Anterior cingulate cortex (tissue), 58 donors: ENCODE data around the gene PRDM5.
A peak's percentile ranks its signal among the peaks of the same experiment; 100 is the strongest.

ENCODE experiments used
- DNase-seq, 58 donors: peaks; one replicate each; lab custom pipeline; 2025; lab: John Stamatoyannopoulos, UW

PRDM5 gene

GRCh38 chr4:120861852-120862251 lies 60.7 kb downstream of the PRDM5 start:
- DNase-seq: no peak

- no peak for DNase-seq
Observed at GRCh38 chr4:120858776-120859175, 63.8 kb downstream of the PRDM5 start.

GRCh38 chr4:120857312-120857711 lies 65.2 kb downstream of the PRDM5 start:
- no peak for DNase-seq

GRCh38 chr4:120856294-120856693 lies 66.2 kb downstream of the PRDM5 start:
- DNase-seq: no peak

GRCh38 chr4:120855307-120856001 lies 67.1 kb downstream of the PRDM5 start:
- DNase-seq: no peak

- peak in 5 of 58 donors; percentile 2 to 15 (median 6) for DNase-seq
Observed at GRCh38 chr4:120853161-120853935, 69.2 kb downstream of the PRDM5 start.

- DNase-seq: no peak
Observed at GRCh38 chr4:120850018-120850599, 72.4 kb downstream of the PRDM5 start.

GRCh38 chr4:120847019-120847582 lies 75.4 kb downstream of the PRDM5 start:
- DNase-seq: no peak

GRCh38 chr4:120844528-120844921 lies 78.0 kb downstream of the PRDM5 start:
- DNase-seq: no peak

GRCh38 chr4:120843849-120844527 lies 78.5 kb downstream of the PRDM5 start:
- peak in 2 of 58 donors; percentile 10 to 21 for DNase-seq

GRCh38 chr4:120842031-120842430 lies 80.5 kb downstream of the PRDM5 start:
- no peak for DNase-seq

GRCh38 chr4:120841580-120841979 lies 80.9 kb downstream of the PRDM5 start:
- peak in 3 of 58 donors; percentile 5 to 29 (median 10) for DNase-seq

- DNase-seq: no peak
Observed at GRCh38 chr4:120839974-120840751, 82.4 kb downstream of the PRDM5 start.

GRCh38 chr4:120839334-120839973 lies 83.1 kb downstream of the PRDM5 start:
- DNase-seq: no peak

GRCh38 chr4:120838784-120839183 lies 83.7 kb downstream of the PRDM5 start:
- DNase-seq: no peak

GRCh38 chr4:120837656-120838055 lies 84.9 kb downstream of the PRDM5 start:
- no peak for DNase-seq

- DNase-seq: no peak
Observed at GRCh38 chr4:120835342-120835741, 87.2 kb downstream of the PRDM5 start.

- DNase-seq: no peak
Observed at GRCh38 chr4:120830204-120830603, 92.3 kb downstream of the PRDM5 start.

GRCh38 chr4:120829113-120829831 lies 93.3 kb downstream of the PRDM5 start:
- DNase-seq: no peak
